H1 (cell line): ENCODE results near the gene ZNF860. TPM values are rescaled to one million over a fixed set of nuclear protein-coding genes. Genes with fewer than 3 reads are reported as not detected.

ENCODE experiments used
- ZNF274 ChIP-seq: IDR thresholded peaks from 2 replicates; pipeline ENCODE4 v1.7.0; 2012; ENCODE audit warnings: low read length, borderline replicate concordance; ENCODE audit errors: extremely low read depth
- polyA plus RNA-seq, 7 experiments: library from polyadenylated mRNA; depleted of rRNA in 3 of 7; stranded (reverse) in 5 of 7; unstranded in 2 of 7; fragments of >200 nt in 5 of 7; fragments of 200-250 nt in 2 of 7; gene quantifications; 1 replicate in 5 of 7; 2 replicates in 1 of 7; 4 replicates in 1 of 7; pipeline versions ENCODE4 v1.2.1 to v1.2.3, GENCODE V29; 2011 to 2013; ENCODE audit warnings: missing spikeins in 2 of 7, mixed read lengths in 2 of 7
- total RNA-seq: library from RNA; stranded (reverse); fragmentation: NEBNext Ultra II Directional; extraction: Animal tissue kit (Norgen Biotek cat#: 25700); gene quantifications from 2 replicates; pipeline ENCODE4 v1.2.1, GENCODE V29; 2021

ZNF860 gene
- total and polyA plus RNA-seq, 2 of the 8 experiments (the other 6 are each of a cell fraction or from before 2014, with no cell fraction given), result 3.2 to 8.6 TPM

- no peak for TF ChIP-seq ZNF274
Measured at GRCh38 chr3:31968927-31969418, 12.6 kb upstream of the ZNF860 start (continued).
